Osteoblast (primary cell): ENCODE measurements around the gene NEDD4L. TPM values are rescaled to one million over a fixed set of nuclear protein-coding genes. Genes with fewer than 3 reads are reported as not detected.
"Not testable (repeated sequence)": the region's sequence is repeated elsewhere in the genome, so short reads cannot be mapped to it uniquely, and the experiment has no call there.

Experiments used
- DNase-seq: peaks from one replicate; pipeline ENCODE4 v3.0.0; 2011; ENCODE audit warnings: low spot score, mixed read lengths; ENCODE audit not compliant: insufficient read length; ENCODE audit errors: missing footprints
- H2AFZ ChIP-seq: 2 replicates; pipeline ENCODE4 v1.6.0; 2011; ENCODE audit warnings: mild to moderate bottlenecking, low read length
- H3K27ac ChIP-seq: 2 replicates; pipeline ENCODE4 v1.5.1; 2011; ENCODE audit warnings: mild to moderate bottlenecking, low read depth, low read length, moderate library complexity
- H3K27me3 ChIP-seq: 2 replicates; pipeline ENCODE4 v1.6.0; 2012; ENCODE audit warnings: mild to moderate bottlenecking, control low read depth, inconsistent platforms, low read length, moderate library complexity; ENCODE audit not compliant: insufficient read depth
- H3K36me3 ChIP-seq: 2 replicates; pipeline ENCODE4 v1.5.1; 2011; ENCODE audit warnings: mild to moderate bottlenecking, low read length, control low read depth, moderate library complexity; ENCODE audit not compliant: insufficient read depth
- H3K4me1 ChIP-seq: 2 replicates; pipeline ENCODE4 v1.5.1; 2011; ENCODE audit warnings: mild to moderate bottlenecking, low read length, control low read depth, moderate library complexity; ENCODE audit not compliant: insufficient read depth
- H3K4me2 ChIP-seq: 2 replicates; pipeline ENCODE4 v1.6.0; 2011; ENCODE audit warnings: mild to moderate bottlenecking, low read length; ENCODE audit not compliant: insufficient read depth
- H3K4me3 ChIP-seq: fragments of 200-600 bp; sonication (generic); 3 replicates; pipeline ENCODE4 v1.5.1; 2012; ENCODE audit warnings: mild to moderate bottlenecking, low read length, inconsistent platforms; ENCODE audit not compliant: insufficient read depth
- H3K79me2 ChIP-seq: 2 replicates; pipeline ENCODE4 v1.6.0; 2012; ENCODE audit warnings: mild to moderate bottlenecking, low read length, control low read depth, inconsistent platforms; ENCODE audit not compliant: insufficient read depth
- H3K9me3 ChIP-seq: 2 replicates; pipeline ENCODE4 v1.5.1; 2011; ENCODE audit warnings: low read depth, low read length, control low read depth
- H4K20me1 ChIP-seq: 2 replicates; pipeline ENCODE4 v1.6.0; 2012; ENCODE audit warnings: mild to moderate bottlenecking, low read length, control low read depth; ENCODE audit not compliant: insufficient read depth
- CTCF ChIP-seq: IDR thresholded peaks from 2 replicates; pipeline ENCODE4 v1.5.1; 2011; ENCODE audit warnings: mild to moderate bottlenecking, low read depth, low read length, moderate library complexity; ENCODE audit errors: extremely low read depth
- total RNA-seq: library from RNA; depleted of rRNA; stranded (reverse); fragments of >200 nt; gene quantifications from 2 replicates; pipeline ENCODE4 v1.2.3, GENCODE V29; 2012

Gene NEDD4L
- total RNA-seq, 1 donor: 30.0 TPM

- no peak overlapping the region for H3K4me3 ChIP-seq
- H3K9me3 ChIP-seq: no peaks in the 10 kb centered on the region
- H4K20me1 ChIP-seq: no peaks in the 10 kb centered on the region
- no peak overlapping the region for H3K4me2 ChIP-seq
- peaks cover 17% of the 10 kb centered on the region for H3K4me1 ChIP-seq
- H3K79me2 ChIP-seq: no peaks in the 10 kb centered on the region
- peak; percentile 9 for DNase-seq
- no peaks in the 10 kb centered on the region for H3K36me3 ChIP-seq
- TF ChIP-seq CTCF: no peak
- peaks cover 25% of the 10 kb centered on the region for H3K27me3 ChIP-seq
- no peak overlapping the region for H2AFZ ChIP-seq
- H3K27ac ChIP-seq: no peak overlapping the region
These were observed 3.5 kb downstream of the NEDD4L start for GRCh38 chr18:58047556-58047882.

- Histone ChIP-seq H3K27ac (no peak overlapping the region), H3K4me3 (no peak overlapping the region), H3K79me2 (no peaks in the 10 kb centered on the region), H3K4me1 (peaks cover 12% of the 10 kb centered on the region), H3K36me3 (no peaks in the 10 kb centered on the region), H3K4me2 (no peak overlapping the region), H3K27me3 (peaks cover 22% of the 10 kb centered on the region), H4K20me1 (no peaks in the 10 kb centered on the region), H3K9me3 (no peaks in the 10 kb centered on the region), H2AFZ (no peak overlapping the region)
- peak; percentile 38 for DNase-seq
- no peak for TF ChIP-seq CTCF
These were observed 4.1 kb downstream of the NEDD4L start for GRCh38 chr18:58048081-58048642.

GRCh38 chr18:58049000-58049688, 5.1 kb downstream of the NEDD4L start:
- H3K79me2 ChIP-seq: no peaks in the 10 kb centered on the region
- TF ChIP-seq CTCF: no peak
- peaks cover 10% of the 10 kb centered on the region for H3K4me1 ChIP-seq
- DNase-seq: no peak
- H3K27me3 ChIP-seq: peaks cover 22% of the 10 kb centered on the region
- no peak overlapping the region for H2AFZ ChIP-seq
- no peak overlapping the region for H3K4me3 ChIP-seq
- no peaks in the 10 kb centered on the region for H3K36me3 ChIP-seq
- no peak overlapping the region for H3K4me2 ChIP-seq
- no peaks in the 10 kb centered on the region for H4K20me1 ChIP-seq
- H3K9me3 ChIP-seq: no peaks in the 10 kb centered on the region
- H3K27ac ChIP-seq: no peak overlapping the region

- not testable (repeated sequence) for H3K4me3 ChIP-seq, H3K4me1 ChIP-seq, H3K9me3 ChIP-seq, DNase-seq, H4K20me1 ChIP-seq, H3K36me3 ChIP-seq, H3K79me2 ChIP-seq, H3K4me2 ChIP-seq, H3K27ac ChIP-seq, H2AFZ ChIP-seq
- peaks cover 12% of the 10 kb centered on the region for H3K27me3 ChIP-seq
These were observed 6.9 kb downstream of the NEDD4L start for GRCh38 chr18:58050963-58051362.
